ENCODE measurements around the gene OR10C1.

The OR10C1 gene

DNA sequence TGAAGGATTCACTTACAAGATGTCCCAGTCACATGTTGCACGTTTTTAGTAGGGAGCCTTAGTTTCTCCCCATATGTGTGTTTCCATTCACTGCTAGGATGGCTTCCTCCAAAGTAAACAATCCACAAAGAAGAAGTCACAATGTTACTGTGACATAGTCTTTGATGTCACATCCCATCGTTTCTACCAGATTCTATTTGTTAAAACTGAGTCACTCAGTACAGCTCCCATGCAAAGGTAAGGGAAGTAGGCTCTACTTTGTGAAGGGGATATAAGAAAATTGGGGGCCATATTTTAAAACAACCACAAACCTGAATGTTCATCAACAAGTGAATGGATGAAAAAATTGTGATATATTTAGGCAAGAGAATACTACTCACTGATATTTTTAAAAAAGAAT is 17.9 kb downstream of the OR10C1 start, which contains the start of the genes OR11A1 and OR2H1:
Gene OR11A1 (minus strand): TSS at position 101 of the 400 bp plus-strand sequence. CDS start 29,430 bp downstream, outside the sequence.
Gene OR2H1 (plus strand): TSS at position 185 of the 400 bp plus-strand sequence. CDS start 4,615 bp downstream, outside the sequence.
- no peak within 1 kb of the TSS for H3K27ac Mint-ChIP-seq
- H3K4me1 Mint-ChIP-seq (ENCODE audit: low read depth), result no peaks in the 10 kb centered on the region
- H3K9me3 Mint-ChIP-seq (ENCODE audit: low read depth), result no peaks in the 10 kb centered on the region

DNA sequence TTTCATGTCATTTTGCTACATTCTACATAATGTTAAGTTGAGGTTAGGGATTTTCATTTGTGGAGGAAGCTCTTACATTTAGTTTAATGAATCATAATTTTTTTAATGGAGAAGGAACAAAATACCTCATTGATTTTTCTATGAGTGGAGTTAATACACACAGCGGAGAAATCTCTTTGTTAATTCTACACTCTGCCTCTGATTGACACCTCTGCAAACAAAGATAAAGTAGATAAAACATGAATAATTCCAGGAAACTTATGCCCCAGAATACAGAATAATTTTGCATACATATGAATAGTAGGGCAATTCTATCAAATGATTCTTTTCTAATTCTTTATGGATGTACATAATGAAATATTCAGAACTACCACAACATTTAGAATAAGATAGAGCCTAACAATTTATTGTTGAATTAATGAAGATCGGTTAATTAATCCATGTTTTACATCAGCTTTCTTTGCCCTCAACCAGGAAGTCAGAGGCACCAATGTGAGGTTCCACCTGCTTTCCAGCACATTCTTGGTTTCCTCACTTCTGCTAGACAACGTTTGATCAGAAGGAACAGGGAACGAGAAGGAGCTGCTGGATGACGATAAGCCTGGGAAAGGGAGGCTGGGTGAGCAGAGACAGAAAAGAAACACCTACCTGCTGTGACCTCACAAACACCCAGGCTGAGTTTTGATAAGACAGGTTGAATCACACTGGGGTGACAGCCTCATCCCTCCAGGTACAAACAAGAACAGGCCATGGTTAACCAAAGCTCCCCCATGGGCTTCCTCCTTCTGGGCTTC is 22.1 kb downstream of the OR10C1 start:
- no peak overlapping the region for H3K4me3 Mint-ChIP-seq

More for the DNA sequence above, 17.9 kb downstream of the OR10C1 start, which contains the start of the genes OR11A1 and OR2H1:
- H3K27me3 Mint-ChIP-seq, result peaks cover 3% of the 10 kb centered on the region
- H3K4me3 Mint-ChIP-seq, result no peak within 1 kb of the TSS
- no peaks in the 10 kb centered on the region for H3K36me3 Mint-ChIP-seq

DNA sequence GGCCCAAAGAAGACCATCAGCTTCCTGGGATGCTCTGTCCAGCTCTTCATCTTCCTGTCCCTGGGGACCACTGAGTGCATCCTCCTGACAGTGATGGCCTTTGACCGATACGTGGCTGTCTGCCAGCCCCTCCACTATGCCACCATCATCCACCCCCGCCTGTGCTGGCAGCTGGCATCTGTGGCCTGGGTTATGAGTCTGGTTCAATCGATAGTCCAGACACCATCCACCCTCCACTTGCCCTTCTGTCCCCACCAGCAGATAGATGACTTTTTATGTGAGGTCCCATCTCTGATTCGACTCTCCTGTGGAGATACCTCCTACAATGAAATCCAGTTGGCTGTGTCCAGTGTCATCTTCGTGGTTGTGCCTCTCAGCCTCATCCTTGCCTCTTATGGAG is 22.9 kb downstream of the OR10C1 start:
- H3K4me1 Mint-ChIP-seq (ENCODE audit: low read depth), result no peaks in the 10 kb centered on the region
- peaks cover 7% of the 10 kb centered on the region for H3K27me3 Mint-ChIP-seq
- no peak overlapping the region for H3K27ac Mint-ChIP-seq
- no peaks in the 10 kb centered on the region for H3K9me3 Mint-ChIP-seq (ENCODE audit: low read depth)
- no peak overlapping the region for H3K4me3 Mint-ChIP-seq
- H3K36me3 Mint-ChIP-seq, result no peaks in the 10 kb centered on the region

More for the DNA sequence above, 22.1 kb downstream of the OR10C1 start:
- Mint-ChIP-seq H3K9me3 (ENCODE audit: low read depth) (no peaks in the 10 kb centered on the region), H3K36me3 (no peaks in the 10 kb centered on the region), H3K4me1 (ENCODE audit: low read depth) (no peaks in the 10 kb centered on the region), H3K27ac (no peak overlapping the region), H3K27me3 (peaks cover 7% of the 10 kb centered on the region)

DNA sequence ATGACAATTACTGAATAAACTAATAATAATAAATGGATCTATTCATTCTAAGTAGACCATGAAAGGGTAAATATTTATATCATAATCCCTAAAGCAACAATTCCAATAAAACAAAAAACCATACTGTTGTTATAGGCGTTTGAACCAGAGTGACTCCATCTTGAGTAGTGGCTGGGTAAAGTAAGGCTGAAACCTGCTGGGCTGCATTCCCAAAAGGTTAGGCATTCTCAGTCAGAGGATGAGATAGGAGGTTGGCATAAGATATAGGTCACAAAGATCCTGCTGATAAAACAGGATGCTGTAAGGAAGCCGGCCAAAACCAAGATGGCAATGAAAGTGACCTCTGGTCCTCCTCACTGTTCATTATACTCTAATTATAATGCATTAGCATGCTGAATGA is 26.2 kb downstream of the OR10C1 start:
- Mint-ChIP-seq H3K36me3 (no peaks in the 10 kb centered on the region), H3K9me3 (ENCODE audit: low read depth) (no peaks in the 10 kb centered on the region), H3K4me1 (ENCODE audit: low read depth) (no peaks in the 10 kb centered on the region), H3K27ac (no peak overlapping the region), H3K27me3 (peaks cover 8% of the 10 kb centered on the region), H3K4me3 (no peak overlapping the region)

DNA sequence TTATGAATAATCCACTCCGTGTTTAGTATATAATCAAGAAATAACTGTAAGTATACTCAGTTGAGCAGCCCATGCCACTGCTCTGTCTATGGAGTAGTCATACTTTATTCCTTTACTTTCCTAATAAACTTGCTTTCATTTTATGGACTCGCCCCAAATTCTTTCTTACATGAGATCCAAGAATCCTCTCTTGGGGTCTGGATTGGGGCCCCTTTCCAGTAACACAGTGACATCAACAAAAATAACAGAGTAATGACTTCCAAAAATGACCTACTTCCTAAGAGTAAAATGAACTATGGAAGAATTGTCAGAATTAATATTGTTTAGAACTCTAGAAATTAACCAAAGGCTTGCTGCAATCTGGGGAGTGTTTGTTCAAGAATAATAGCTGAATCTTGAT is 26.7 kb downstream of the OR10C1 start:
- Mint-ChIP-seq H3K36me3 (no peaks in the 10 kb centered on the region), H3K9me3 (ENCODE audit: low read depth) (no peaks in the 10 kb centered on the region), H3K4me1 (ENCODE audit: low read depth) (no peaks in the 10 kb centered on the region), H3K4me3 (no peak overlapping the region), H3K27me3 (peaks cover 8% of the 10 kb centered on the region), H3K27ac (no peak overlapping the region)

DNA sequence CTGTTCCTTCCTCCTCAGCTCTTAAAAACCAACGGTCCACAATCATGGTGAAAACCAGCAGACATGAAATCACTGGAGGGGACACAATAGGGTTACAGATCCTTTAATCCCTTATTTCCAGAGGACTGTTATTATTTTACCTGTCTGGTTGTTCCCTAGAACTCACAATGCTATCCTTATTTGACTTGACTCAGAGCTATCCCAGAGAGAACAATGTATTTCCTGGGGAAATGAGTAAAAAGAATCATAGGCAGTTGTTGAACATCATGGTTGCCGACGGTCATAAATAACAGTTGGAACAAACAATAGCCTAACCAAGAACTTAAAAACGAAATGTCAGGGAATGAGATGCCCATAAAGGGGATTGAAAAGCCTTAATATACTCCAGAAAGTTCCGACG is 27.1 kb downstream of the OR10C1 start:
- Mint-ChIP-seq H3K4me1 (ENCODE audit: low read depth) (no peaks in the 10 kb centered on the region), H3K27ac (no peak overlapping the region), H3K9me3 (ENCODE audit: low read depth) (no peaks in the 10 kb centered on the region), H3K36me3 (no peaks in the 10 kb centered on the region), H3K4me3 (no peak overlapping the region), H3K27me3 (peaks cover 8% of the 10 kb centered on the region)

DNA sequence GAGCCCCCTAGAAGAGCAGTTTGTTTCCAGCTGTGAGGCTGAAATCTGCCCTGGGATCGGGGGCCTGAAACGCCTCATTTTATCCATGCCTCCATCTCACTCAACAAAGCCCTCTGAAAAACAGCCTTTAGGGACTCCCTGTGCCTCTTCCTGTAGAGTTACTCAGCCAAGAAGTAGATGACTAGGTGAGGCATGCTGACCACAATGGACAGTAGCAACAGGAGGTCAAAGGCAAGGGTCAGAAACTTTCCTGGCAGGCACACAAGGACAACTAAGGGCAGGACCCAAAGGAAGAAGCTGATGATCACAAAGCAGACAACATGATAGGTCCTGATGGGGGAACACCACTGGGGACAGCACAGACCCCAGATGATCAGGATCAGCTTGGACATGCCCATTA is 35.9 kb downstream of the OR10C1 start:
- Mint-ChIP-seq H3K27me3 (peaks cover 3% of the 10 kb centered on the region), H3K27ac (no peak overlapping the region), H3K4me3 (no peak overlapping the region), H3K4me1 (ENCODE audit: low read depth) (no peaks in the 10 kb centered on the region), H3K36me3 (no peaks in the 10 kb centered on the region), H3K9me3 (ENCODE audit: low read depth) (no peaks in the 10 kb centered on the region)

DNA sequence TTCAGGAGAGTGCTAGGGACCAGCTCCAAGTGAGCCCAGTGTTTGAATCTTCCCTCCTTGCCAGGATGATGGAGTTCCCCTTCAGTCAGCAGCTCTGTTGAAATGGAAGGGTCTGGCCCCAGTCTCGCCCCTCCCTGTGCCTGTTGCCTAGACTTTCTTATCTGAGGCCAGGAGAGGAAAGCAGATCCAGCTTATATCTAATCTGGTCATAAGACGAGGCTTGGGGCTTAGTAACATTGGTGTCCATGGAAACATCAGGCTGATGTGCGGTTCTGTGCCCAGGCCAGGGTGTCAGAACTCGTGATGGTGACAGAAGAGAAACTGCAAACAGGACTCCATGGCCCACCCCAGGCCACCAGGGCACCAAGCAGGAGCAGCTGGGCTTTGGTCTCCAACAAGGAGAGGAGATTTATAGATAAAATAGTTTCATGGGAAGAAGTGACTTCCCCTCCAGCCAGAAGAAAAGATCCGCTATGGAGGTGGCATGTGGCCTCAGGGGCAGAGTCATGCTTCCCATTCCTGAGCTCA is 38.9 kb downstream of the OR10C1 start:
- Mint-ChIP-seq H3K4me1 (ENCODE audit: low read depth) (no peaks in the 10 kb centered on the region), H3K4me3 (no peak overlapping the region), H3K27me3 (peaks cover 7% of the 10 kb centered on the region), H3K27ac (no peak overlapping the region), H3K36me3 (peaks cover 2% of the 10 kb centered on the region), H3K9me3 (ENCODE audit: low read depth) (peaks cover 4% of the 10 kb centered on the region)

DNA sequence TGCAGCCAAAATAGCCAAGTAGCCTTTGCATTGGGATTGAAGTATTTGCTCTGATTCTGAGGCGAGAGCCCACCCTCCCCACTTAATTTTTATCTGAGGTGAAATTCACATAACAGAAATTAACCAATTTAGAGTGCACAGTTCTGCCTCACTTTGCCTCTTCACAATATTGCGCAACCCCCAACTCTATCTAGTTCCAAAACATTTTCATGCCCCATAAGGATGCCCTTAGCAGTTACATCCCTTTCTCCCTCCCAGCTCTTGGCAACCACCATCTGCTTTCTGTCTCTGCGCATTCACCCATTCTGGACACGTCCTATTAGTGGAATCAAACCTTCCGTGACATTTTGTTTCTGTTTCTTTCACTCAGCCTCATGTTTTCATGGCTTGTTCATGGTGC is 39.6 kb downstream of the OR10C1 start:
- Mint-ChIP-seq H3K36me3 (peaks cover 2% of the 10 kb centered on the region), H3K27ac (no peak overlapping the region), H3K27me3 (peaks cover 5% of the 10 kb centered on the region), H3K4me1 (ENCODE audit: low read depth) (no peaks in the 10 kb centered on the region), H3K4me3 (no peak overlapping the region), H3K9me3 (ENCODE audit: low read depth) (peaks cover 4% of the 10 kb centered on the region)

DNA sequence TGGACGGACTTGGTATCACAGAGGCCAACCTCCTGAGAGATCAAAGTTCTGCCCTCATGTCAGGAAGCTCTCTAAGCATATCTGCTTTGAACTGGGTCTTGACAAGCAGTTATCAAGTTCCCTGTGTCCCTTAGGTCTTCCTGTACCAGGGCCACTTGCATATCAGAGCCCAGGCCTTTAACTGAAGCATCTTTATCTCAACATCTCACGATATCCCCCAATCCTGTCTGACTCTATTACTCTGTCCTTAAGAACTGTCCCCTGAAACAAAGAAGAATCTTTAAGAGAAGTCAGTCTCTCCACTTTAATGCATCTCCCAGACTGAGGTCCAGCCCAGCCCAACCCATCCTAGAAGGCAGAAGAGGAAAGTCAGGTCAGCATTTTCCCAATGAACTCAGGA is 40.5 kb downstream of the OR10C1 start:
- H3K4me1 Mint-ChIP-seq (ENCODE audit: low read depth), result no peaks in the 10 kb centered on the region
- H3K27me3 Mint-ChIP-seq, result peaks cover 5% of the 10 kb centered on the region
- peaks cover 4% of the 10 kb centered on the region for H3K9me3 Mint-ChIP-seq (ENCODE audit: low read depth)
- no peak overlapping the region for H3K27ac Mint-ChIP-seq
- H3K4me3 Mint-ChIP-seq, result no peak overlapping the region
- peaks cover 2% of the 10 kb centered on the region for H3K36me3 Mint-ChIP-seq

DNA sequence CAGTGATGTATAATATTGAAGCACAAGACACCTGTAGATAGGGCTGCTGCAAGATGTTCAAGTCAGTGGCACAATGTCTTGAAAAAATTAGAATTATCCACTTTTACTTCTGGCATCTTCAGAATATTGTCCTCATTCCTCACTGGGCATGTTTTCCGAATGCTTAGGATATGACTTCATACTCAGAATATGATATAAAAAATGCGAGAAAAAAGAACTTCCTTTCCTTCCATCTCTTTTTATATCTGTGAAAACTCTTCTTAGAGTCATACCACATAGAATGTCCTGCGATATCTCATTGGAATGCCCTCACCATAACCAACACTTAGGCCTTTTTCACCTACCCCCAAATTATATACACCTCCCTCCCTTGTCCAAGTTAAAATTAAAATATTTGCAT is 44.1 kb downstream of the OR10C1 start:
- Mint-ChIP-seq H3K27ac (no peak overlapping the region), H3K9me3 (ENCODE audit: low read depth) (peaks cover 4% of the 10 kb centered on the region), H3K4me1 (ENCODE audit: low read depth) (no peaks in the 10 kb centered on the region), H3K36me3 (peaks cover 2% of the 10 kb centered on the region), H3K4me3 (no peak overlapping the region), H3K27me3 (peaks cover 12% of the 10 kb centered on the region)

DNA sequence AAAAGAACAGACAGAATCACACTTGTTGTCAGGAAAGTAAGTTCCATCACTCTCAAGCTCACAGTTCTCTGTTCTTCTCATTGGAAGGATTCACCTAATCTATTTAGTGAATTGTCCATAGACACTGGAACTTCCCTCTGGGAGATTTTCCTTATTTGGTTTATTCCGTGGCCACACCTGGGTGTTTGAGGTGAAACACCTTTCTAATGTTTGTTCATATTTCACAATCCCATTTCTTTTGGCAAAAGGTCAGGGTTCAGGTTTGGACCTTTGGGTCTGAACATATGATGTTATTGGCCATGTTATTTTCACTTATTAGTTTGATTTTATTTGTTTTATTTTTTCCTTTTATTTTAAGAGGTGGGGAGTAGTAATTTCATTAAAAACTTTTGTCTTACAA is 44.6 kb downstream of the OR10C1 start:
- H3K4me3 Mint-ChIP-seq, result no peak overlapping the region
- peaks cover 2% of the 10 kb centered on the region for H3K36me3 Mint-ChIP-seq
- H3K27me3 Mint-ChIP-seq, result peaks cover 12% of the 10 kb centered on the region
- H3K4me1 Mint-ChIP-seq (ENCODE audit: low read depth), result no peaks in the 10 kb centered on the region
- peaks cover 4% of the 10 kb centered on the region for H3K9me3 Mint-ChIP-seq (ENCODE audit: low read depth)
- H3K27ac Mint-ChIP-seq, result no peak overlapping the region

DNA sequence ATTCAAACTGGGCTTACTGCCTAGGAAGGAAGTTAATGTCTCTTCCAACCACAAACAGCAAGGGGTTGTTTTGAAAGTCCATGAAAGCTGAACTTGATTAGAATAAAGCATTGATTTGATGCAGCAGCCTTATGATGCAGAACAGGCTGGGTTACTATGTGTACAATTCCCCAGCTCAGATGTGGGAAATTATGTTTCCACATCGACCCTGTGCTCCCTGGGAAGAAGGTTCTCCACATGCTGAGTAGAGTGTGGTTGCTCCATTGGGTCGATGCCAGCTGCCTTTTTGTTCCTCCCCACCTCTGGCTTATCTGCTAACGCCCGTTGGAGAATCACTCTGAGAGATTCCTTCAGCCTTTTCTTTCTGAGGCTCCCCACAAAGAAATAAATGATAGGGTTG is 47.5 kb downstream of the OR10C1 start:
- Mint-ChIP-seq H3K4me3 (no peak overlapping the region), H3K9me3 (ENCODE audit: low read depth) (peaks cover 4% of the 10 kb centered on the region), H3K27ac (no peak overlapping the region)

DNA sequence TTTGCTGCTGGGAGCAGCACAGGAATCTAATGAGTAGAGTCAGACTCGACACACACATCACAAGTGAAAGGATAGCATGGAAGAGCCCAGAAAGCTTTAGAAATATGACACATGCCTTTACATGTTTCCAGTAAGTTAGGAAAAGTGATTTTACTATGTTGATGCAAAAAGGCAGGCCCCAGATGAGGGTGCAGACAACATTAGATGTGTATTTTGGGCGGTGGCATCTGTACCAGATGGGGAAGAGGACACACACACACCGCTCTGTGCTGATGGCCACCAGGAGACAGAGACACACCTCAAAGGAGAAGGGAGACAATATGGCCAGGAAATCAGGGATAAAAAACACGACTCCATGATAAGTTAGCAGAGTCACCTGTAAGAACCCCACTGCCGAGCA is 48.0 kb downstream of the OR10C1 start:
- H3K27ac Mint-ChIP-seq, result no peak overlapping the region
- H3K27me3 Mint-ChIP-seq, result peaks cover 17% of the 10 kb centered on the region
- H3K9me3 Mint-ChIP-seq (ENCODE audit: low read depth), result peaks cover 4% of the 10 kb centered on the region
- no peaks in the 10 kb centered on the region for H3K4me1 Mint-ChIP-seq (ENCODE audit: low read depth)
- no peak overlapping the region for H3K4me3 Mint-ChIP-seq
- peaks cover 2% of the 10 kb centered on the region for H3K36me3 Mint-ChIP-seq

More for the DNA sequence above, 47.5 kb downstream of the OR10C1 start:
- peaks cover 17% of the 10 kb centered on the region for H3K27me3 Mint-ChIP-seq
- peaks cover 2% of the 10 kb centered on the region for H3K36me3 Mint-ChIP-seq
- H3K4me1 Mint-ChIP-seq (ENCODE audit: low read depth), result no peaks in the 10 kb centered on the region

DNA sequence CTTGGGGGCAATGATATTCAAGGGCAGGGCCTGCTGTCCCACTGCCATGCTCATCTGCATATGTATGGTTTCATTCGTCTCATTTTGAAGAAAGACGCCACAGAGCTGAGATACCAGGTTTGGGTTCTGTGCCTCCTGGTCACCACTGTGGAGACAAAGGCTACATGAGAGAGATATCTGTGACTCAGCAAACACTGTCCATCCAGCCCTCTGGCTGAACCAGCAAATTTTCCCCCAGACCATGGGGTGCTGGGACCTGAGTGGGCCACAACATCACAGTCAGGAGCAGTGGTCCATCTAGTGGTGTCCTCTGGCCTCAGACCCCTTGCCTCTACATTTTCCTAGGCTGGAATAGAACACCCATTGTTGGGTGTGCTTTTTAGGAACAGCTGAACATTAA is 48.6 kb downstream of the OR10C1 start, which contains the start of gene MAS1L:
Gene MAS1L (minus strand): TSS at position 297 of the 400 bp plus-strand sequence. CDS start 54 bp downstream, at position 243.
- Mint-ChIP-seq H3K27me3 (peaks cover 13% of the 10 kb centered on the region), H3K36me3 (peaks cover under 1% of the 10 kb centered on the region), H3K9me3 (ENCODE audit: low read depth) (peaks cover 2% of the 10 kb centered on the region), H3K27ac (no peak within 1 kb of the TSS), H3K4me3 (no peak within 1 kb of the TSS), H3K4me1 (ENCODE audit: low read depth) (no peaks in the 10 kb centered on the region)
